NCI-H128 (cell line): Measurements from ENCODE around the gene SMCO4.
A peak's percentile ranks its signal among the peaks of the same experiment; 100 is the strongest.
"Not testable (repeated sequence)": the region's sequence is repeated elsewhere in the genome, so short reads cannot be mapped to it uniquely, and the experiment has no call there.

Source experiments
- DNase-seq: peaks from one replicate; lab custom pipeline; 2025; ENCODE audit not compliant: unreplicated experiment; lab: John Stamatoyannopoulos, UW

Gene SMCO4, protein sequence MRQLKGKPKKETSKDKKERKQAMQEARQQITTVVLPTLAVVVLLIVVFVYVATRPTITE

DNA sequence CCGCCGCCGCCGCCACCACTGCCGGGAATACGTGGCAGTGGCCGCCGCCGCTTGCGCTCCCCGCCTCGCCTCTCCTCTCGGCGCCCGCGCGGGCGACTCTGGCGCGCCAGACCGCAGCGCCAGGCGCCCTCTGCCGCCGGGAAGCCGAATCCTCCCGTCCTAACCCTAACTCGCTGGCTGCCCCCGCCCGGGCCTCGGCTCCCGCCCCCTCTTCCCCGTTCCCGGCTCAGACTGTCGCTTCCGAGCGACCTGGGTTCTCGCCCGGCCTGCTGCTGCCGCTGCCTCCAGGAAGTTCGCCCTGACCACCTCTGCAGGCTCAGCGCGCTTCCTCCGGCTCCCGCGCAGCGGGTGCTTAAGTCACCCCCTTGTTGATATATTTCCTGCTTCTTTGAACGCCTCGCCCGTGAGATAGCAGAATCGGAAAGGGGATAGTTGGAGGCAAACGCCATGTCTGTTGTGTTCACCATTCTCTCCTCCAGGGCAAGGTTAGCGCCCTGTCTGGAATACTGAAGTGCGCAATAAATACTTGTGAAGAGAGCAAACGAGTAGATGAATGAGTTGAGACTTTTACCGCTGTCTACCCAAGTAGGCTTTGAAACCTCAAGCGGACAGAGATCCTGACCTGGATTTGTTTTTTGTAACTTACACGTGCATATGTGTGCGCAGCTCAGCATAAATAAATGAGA, at the start of gene SMCO4:
Gene SMCO4 (minus strand): TSS at position 100 of the 686 bp plus-strand sequence. CDS start 64,202 bp downstream, outside the sequence.
- DNase-seq: peak; percentile 67

DNA sequence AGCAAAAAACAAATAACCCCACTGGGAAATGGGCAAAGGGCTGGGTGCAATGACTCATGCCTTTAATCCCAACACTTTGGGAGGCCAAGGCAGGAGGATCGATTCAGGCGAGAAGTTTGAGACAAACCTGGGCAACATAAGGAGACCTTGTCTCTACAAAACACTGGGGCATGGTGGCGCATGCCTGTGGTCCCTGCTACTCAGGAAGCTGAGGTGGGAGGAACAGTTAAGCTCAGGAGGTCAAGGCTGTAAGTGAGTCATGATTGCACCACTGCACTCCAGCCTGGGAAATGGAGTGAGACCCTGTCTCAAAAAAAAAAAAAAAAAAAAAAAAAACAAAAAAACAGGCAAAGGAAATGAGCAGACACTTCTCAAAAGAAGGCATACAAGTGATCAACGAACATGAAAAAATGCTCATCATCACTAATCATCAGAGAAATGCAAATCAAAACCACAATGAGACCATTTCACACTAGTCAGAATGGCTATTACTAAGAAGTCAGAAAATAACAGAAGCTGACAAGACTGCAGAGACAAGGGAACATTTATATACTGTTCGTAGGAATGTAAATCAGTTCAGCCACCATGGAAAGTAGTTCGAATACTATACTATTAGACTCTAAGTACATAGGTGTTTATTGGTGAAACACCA, 48.2 kb upstream of the SMCO4 start:
- DNase-seq: no peak

DNA sequence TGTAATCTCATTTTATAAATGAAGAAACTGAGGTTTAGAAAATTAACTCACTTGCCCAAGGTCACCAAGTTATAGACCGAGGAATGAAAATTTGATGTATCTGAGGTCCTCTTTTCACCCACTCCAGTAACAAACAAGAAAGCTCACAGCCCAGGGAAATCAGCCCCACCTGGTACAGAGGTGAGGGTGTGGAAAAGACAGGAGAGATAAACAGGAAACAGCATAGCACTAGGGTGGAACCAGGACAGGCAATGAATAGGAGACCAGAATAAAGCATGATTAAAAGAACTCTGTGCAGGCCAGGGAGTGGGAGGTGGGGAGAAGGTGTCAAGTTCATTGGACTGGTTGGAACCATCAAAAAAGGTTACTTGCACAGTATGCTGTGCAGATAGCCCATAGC, 46.2 kb upstream of the SMCO4 start:
- no peak for DNase-seq

DNA sequence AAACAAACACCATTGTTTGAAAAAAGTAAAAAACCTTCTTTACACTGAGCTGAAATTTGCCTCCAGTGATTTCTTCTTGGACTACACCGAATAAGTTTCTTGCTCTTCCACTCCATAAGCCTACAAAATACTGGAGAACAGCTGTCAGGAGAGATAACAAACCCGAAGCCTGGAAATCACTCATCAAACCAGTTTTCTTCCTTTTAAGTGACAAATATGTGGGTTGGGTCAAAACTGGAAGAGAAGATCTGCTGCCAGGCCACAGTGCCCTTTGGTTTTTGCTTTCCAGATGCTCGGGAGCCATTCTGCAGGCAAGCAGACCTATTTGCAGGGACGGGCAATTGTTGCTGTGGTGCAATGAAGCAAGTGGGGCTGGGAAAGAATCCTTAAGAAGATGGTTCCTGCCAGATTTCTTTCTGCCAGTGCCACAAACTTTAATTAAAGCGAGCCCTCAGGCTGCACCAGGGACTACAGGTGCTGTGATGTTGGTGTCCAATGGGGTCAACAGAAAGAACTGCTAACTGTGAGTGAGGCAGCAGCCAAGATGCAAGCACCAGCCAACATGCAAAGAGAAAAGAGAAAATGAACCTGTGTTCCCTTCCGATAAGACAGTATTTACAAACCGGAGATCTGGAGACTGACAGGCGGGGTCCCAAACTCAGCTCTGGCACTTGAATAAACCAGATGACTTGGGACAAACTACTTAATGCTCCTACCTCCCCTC, 44.8 kb upstream of the SMCO4 start:
- no peak for DNase-seq

DNA sequence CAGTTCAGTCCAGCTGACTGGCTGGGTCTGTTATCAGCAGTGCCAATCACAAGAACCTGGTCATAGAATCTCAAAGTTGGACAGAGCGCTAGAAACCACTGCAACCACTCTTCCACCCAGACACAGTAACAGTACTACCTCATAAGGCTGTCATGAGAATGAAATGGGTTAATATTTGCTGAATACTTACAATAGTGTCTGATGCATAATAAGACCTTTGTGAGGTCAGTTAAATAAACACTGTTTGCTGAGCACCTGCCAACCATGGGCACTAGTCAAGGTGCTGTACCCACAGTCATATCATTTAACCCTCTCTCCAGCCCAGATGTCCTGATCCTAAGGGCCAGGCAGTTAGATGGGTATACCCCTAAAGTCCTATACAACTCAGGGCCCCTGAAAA, 44.2 kb upstream of the SMCO4 start:
- DNase-seq: not testable (repeated sequence)

DNA sequence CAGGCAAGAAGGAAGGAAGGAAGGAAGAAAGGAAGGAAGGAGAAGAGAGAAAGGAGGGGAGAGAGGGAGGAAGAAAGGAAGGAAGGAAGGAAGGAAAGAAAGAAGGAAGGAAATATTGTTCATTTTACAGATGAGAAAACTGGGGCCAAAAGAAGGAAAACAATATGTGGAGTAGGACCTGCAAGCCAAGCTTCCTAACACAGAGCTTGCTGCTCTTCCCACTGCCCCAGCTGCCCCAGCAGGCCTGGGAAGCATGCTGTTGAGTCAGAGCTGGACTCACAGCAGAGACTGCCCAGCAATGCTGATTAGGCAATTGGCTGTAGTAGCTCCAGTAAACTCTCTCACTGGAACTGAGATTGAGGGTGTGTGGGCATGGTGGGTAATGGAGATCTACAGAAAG, 42.6 kb upstream of the SMCO4 start:
- DNase-seq: no peak

DNA sequence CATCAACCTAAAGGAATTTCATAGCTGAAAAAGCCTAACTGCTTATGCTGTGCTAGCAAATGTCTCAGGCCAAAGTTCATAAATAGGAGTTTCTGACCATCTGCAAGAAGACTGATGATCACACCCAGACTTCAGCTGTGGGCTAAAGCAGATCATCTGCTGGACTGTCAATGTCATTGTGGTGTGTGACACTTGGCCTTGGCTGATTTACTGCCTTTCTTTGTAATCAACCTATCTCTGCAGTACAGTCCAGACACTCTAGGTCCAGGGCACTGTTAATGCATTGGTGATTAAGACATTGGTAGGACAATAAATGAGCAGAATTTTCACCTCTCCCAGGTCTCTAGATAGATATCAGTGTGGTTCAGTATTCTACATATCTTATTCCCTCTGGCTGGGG, 40.3 kb upstream of the SMCO4 start:
- DNase-seq: no peak

DNA sequence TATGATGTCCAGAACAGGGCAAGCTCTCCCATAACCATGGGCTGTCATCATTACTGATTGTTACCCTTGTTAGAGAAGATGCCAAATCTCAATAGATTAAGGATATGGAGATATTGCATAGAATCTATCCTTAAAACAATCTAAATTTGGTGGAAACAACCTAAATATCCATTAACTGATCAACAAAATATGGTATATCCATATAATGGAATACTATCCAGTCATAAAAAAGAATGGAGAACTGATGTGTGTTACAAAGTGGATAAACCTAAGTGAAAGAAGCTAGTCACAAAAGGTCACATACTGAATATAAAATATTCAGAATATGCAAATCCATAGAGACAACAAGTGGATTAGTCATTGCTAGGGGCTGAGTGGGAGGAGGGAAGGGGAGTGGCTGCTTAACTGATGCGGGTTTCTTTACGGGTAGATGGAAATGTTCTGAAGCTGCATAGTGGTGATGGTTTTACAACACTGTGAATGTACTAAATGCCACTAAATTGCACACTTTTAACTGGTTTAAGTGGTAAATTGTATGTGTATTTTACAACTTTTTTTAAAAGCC, 36.1 kb upstream of the SMCO4 start:
- DNase-seq: no peak

DNA sequence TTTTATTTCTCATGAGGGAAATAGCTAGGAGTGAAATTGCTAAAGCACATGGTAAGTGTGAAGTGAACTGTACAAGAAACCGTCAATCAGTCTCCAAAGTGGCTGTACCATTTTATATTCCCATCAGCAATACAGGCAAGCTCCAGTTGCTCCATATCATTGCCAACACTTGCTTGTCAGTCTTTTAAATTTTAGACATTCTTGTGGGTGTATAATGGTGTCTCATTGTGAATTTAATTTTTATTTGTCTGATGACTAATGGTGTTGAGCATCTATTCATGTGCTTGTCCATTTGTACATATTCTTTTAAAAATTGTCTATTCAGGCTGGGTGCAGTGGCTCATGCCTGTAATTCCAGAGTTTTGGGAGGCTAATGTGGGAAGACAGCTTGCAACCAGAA, 34.1 kb upstream of the SMCO4 start:
- no peak for DNase-seq

DNA sequence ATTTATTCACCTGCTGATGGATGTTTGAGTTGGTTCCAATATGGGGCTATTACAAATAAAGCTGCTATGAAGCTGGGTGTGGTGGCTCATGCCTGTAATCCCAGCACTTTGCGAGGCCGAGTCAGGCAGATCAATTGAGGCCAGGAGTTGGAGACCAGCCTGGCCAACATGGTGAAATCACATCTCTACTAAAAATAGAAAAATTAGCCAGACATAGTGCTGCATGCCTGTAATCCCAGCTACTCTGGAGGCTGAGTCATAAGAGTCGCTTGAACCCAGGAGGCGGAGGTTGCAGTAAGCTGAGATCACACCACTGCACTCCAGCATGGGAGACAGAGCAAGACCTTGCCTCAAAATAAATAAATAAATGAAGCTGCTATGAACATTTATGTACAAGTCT, 33.7 kb upstream of the SMCO4 start:
- not testable (repeated sequence) for DNase-seq

DNA sequence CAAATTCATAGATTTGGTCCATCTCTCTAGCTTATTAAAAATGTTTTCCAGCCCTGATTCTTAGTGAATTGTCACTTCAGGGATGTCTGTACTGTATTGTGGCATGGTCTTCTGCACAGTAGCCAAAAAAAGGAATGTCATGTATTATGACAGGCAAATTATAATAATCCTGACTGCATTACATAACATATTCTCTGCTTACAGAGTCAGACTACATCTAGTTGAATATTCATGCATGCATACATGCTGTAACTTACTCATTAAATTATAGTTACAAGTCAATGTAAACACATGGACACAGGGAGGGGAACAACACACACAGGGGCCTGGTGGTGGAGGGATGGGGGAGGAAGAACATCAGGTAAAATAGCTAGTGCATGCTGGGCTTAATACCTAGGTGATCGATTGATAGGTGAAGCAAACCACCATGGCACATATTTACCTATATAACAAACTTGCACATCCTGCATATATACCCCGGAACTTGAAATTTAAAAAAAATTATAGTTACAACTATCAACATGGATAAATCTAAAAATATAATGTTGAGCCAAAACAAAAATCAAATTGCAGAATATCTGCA, 31.5 kb upstream of the SMCO4 start:
- no peak for DNase-seq

DNA sequence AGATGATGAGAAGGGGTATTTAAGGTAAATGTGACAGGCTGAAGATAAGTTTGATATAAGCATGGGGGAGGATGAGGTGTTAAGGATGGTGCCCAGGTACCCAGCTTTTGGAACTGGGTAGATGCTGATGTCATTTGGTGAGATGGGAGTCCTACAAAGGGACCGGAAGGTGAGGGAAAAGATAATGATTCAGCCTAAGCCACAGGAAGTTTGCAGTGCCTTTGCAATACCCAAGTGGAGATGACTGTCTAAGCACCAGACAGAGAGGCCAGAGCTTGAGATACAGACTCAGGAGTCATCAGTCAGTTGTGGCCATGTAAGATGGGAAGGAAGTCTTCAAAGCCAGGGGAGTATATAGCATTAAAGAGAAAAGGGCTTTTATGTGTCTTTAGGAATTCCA, 30.0 kb upstream of the SMCO4 start:
- DNase-seq: no peak

DNA sequence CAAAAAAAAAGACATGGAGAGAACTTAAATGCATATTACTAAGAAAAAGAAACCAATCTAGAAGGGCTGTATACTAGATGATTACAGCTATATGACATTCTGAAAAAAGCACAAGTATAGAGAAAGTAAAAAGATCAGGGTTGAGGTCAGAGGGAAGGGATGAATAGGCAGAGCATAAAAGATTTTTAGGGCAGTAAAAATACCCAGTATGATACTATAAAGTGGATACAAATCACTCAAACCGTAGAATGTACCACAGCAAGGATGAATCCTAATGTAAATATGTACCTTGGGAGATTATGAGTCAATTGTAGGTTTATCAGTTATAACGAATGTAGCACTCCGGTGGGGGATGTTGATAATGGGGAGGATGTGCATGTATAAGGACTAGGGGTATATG, 29.4 kb upstream of the SMCO4 start:
- no peak for DNase-seq

DNA sequence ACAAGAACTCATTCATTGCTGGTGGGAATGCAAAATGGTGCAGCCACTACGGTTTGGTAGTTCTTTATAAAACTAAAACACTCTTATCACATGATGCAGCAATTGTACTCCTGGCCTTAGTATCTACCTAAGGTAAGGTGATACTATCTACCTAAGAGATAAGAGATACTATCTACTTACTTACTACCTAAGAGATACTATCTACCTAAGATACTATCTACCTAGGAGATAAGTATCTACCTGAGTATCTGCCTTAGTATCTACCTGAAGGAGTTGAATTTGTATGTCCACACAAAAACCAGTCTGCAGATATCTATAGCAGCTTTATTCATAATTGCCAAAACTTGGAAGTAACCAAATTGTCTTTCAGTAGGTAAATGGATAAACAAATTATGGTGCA, 29.0 kb upstream of the SMCO4 start:
- DNase-seq: no peak

DNA sequence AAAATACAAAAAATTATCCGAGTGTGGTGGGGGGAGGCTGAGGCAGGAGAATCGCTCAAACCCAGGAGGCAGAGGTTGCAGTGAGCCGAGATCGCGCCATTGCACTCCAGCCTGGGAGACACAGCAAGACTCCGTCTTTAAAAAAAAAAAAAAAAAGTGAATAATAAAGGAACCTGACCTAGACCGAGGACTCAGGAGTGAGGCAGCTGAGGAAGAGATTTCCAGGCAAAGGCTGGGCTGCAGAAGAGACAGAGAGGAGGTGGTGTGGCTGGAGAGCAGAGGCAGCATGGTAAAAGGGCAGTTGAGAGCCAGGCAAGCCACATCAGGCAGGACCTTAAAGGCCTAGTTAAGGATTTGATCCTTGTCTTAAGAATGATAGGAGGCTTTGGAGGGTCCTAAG, 28.4 kb upstream of the SMCO4 start:
- DNase-seq: no peak

DNA sequence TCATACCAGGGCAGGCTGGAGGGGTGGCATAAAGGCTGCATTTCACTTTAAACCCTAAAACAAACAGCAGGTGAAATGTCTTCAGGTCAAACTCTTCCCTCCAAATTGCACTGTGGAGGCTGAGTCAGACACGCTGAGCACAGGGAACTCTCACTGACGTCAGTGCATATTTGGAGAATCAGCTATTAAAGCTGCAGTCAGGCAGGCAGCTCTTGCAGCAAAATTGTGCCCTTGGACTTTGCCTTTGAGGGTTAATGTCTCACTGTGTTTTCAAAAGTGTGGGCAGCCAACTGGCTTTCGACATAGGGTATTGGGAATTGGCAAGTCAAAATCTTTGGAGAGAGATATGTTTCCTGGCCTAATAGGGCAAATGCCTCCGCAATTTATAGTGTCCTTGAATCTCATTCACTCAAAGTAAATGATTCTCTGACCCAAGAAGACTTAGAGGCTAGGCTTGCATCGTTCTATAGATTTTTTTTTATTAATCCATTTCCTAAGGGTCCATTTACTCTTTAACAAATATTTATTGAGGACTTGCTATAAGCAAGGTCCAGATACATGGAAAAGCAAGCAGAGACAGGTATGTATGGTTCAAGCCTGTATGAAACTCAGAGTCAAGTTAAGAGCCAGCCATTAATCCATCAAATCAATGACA, 27.7 kb upstream of the SMCO4 start:
- no peak for DNase-seq

DNA sequence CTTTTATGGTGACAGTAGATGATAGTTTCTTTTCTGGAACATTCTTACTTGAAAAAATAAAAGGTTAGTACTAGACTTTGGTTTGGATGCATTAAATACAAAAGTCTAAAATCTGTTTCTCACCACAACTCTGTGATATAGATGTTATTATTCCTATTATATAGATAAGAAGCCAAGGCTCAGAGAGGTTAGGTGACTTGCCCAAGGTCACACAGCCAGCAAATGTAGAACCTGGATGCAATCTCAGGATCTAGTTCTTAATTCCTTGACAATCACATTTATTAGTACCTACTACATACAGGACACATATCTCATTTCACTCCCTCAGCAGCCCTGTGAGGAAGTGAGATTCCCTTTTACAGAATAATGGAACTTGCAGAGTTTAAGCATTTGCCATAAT, 26.3 kb upstream of the SMCO4 start:
- no peak for DNase-seq

DNA sequence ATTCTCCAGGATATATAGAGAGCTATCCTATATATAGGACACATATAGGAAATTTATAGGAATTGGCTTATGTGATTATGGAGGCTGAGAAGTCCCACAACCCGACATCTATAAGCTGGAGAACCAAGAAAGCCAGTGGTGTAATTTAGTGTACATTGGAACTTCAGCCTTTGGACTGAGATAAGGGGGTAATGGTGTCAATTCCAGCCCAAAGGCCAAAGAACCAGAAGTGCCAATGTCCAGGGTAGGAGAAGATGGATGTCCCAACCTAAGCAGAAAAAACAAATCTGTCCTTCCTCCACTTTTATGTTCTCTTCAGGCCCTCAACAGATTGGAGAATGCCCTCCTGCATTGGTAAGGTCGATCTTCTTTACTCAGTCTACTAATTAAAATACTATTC, 25.5 kb upstream of the SMCO4 start:
- no peak for DNase-seq

DNA sequence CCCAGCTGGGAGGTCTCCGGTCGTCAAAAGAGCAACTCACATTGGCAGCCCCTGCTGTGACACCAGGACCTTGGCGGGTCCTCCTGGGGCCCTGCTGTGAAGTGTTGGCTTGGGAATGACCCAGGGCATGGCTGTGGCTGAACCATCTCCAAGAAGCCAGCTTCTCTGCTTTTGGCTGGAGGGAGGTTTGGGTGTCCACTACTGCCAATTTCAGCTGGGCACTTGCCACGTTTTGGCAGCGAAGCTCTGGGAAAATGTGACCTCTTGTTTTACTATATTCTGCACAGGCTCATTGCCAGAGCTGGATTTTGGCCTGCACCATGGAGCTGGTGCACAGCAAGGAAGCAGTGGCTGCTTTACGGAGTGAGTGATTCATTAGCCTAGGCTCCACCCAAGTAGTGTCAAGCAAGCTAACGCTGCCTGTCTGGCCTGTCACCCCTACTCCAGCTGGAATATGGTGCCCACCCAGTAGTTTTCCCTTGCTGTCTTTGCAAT, 24.3 kb upstream of the SMCO4 start:
- no peak for DNase-seq

DNA sequence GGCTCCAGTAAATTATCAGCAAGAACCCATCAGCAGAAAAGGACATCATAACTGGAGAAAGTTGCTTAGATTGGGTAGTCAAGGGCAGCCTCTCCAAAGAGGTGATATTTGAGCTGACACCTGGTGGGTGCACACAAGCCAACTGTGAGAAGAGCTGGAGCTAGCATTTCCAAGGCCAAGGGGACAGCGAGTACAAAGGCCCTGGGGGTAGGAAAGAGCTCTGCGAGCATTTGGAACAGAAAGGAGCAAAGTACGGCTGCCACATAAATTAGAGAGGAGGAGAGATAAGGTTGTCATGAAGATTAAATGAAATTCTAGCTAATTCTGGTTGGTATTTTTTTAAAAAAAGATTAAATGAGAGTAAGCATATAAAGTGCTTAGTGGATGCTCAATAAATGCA, 21.7 kb upstream of the SMCO4 start:
- DNase-seq: no peak

DNA sequence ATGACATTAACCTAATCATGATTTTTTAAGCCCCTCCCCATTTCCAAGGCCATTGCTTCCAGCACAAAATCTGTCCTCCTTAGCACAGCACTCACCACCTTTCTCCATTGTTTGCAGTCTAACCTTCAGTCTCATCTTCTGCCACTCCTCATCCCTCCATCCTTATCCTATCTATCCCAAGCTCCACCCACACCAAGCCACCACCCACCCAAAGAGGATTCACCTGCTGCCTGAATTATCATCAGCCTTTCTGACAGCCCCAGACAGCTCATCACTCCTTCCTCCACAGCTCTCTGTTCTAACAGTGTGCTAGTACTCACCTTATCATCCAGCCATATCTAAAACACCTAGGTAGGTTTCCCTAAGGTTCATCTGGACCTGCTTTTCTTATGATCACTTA, 20.7 kb upstream of the SMCO4 start:
- no peak for DNase-seq
